GM12878 (cell line): ENCODE measurements around the gene ART3. TPM values are rescaled to one million over a fixed set of nuclear protein-coding genes. Genes with fewer than 3 reads are reported as not detected.

Experiments used
- CBFB ChIP-seq: IDR thresholded peaks from 2 replicates; pipeline ENCODE4 v1.6.1; 2016; ENCODE audit warnings: antibody characterized with exemption, low read depth
- CHD1 ChIP-seq: IDR thresholded peaks from 2 replicates; pipeline ENCODE4 v1.6.1; 2012; ENCODE audit warnings: low read depth, low read length, improper control_type of control experiment
- CHD4 ChIP-seq: fragments of 200-600 bp; sonication (generic); IDR thresholded peaks from 2 replicates; pipeline ENCODE4 v1.6.1; 2016; ENCODE audit warnings: mild to moderate bottlenecking
- E2F8 ChIP-seq: fragments of 450-650 bp; IDR thresholded peaks from 2 replicates; pipeline ENCODE4 v1.6.1; 2018; ENCODE audit warnings: mild to moderate bottlenecking, low read depth, moderate library complexity; ENCODE audit not compliant: partially characterized antibody
- EP300 ChIP-seq, 2 experiments: fragments of 150-350 bp in 1 of 2; IDR thresholded peaks; 2 replicates each; pipeline ENCODE4 v1.6.1; 2011 to 2012; ENCODE audit warnings: low read depth in 2 of 2, low read length in 2 of 2, borderline replicate concordance in 1 of 2, improper control_type of control experiment in 1 of 2, inconsistent platforms in 1 of 2; ENCODE audit not compliant: control insufficient read depth in 1 of 2
- ESRRA ChIP-seq: IDR thresholded peaks from 2 replicates; pipeline ENCODE4 v1.6.1; 2012; ENCODE audit warnings: mild to moderate bottlenecking, low read length, improper control_type of control experiment
- JUND ChIP-seq: IDR thresholded peaks from 2 replicates; pipeline ENCODE4 v1.6.1; 2012; ENCODE audit warnings: low read depth, mild to moderate bottlenecking, low read length, improper control_type of control experiment, moderate library complexity
- KDM1A ChIP-seq: fragments of 200-600 bp; sonication (generic); IDR thresholded peaks from 2 replicates; pipeline ENCODE4 v1.6.1; 2016; ENCODE audit warnings: borderline replicate concordance
- MEF2B ChIP-seq: fragments of 450-650 bp; IDR thresholded peaks from 2 replicates; pipeline ENCODE4 v1.6.1; 2018; ENCODE audit warnings: mild to moderate bottlenecking, moderate library complexity; ENCODE audit not compliant: partially characterized antibody, poor library complexity, severe bottlenecking
- MTA2 ChIP-seq: fragments of 450-650 bp; IDR thresholded peaks from 2 replicates; pipeline ENCODE4 v1.6.1; 2016; ENCODE audit warnings: low read depth, mild to moderate bottlenecking, moderate library complexity
- MTA3 ChIP-seq: IDR thresholded peaks from 2 replicates; pipeline ENCODE4 v1.6.1; 2012; ENCODE audit warnings: low read length, inconsistent platforms, borderline replicate concordance
- NBN ChIP-seq: fragments of 450-650 bp; IDR thresholded peaks from 2 replicates; pipeline ENCODE4 v1.6.1; 2016
- NFIC ChIP-seq: IDR thresholded peaks from 2 replicates; pipeline ENCODE4 v1.6.1; 2012; ENCODE audit warnings: low read depth, mild to moderate bottlenecking, inconsistent platforms, low read length, moderate library complexity
- NKRF ChIP-seq: fragments of 450-650 bp; conservative IDR thresholded peaks from 2 replicates; pipeline ENCODE4 v1.6.1; 2017; ENCODE audit warnings: mild to moderate bottlenecking, moderate library complexity
- RB1 ChIP-seq: fragments of 450-650 bp; formaldehyde crosslinking; IDR thresholded peaks from 2 replicates; pipeline ENCODE4 v1.6.1; 2017; ENCODE audit warnings: mild to moderate bottlenecking, borderline replicate concordance
- RCOR1 ChIP-seq: conservative IDR thresholded peaks from 2 replicates; pipeline ENCODE4 v1.6.1; 2012; ENCODE audit warnings: low read depth, low read length, improper control_type of control experiment
- RUNX3 ChIP-seq: IDR thresholded peaks from 2 replicates; pipeline ENCODE4 v1.6.1; 2012; ENCODE audit warnings: low read length, inconsistent platforms
- SMAD1 ChIP-seq: fragments of 450-650 bp; IDR thresholded peaks from 2 replicates; pipeline ENCODE4 v1.6.1; 2018; ENCODE audit warnings: mild to moderate bottlenecking, low read depth; ENCODE audit not compliant: partially characterized antibody
- SMARCA5 ChIP-seq: fragments of 450-650 bp; IDR thresholded peaks from 2 replicates; pipeline ENCODE4 v1.6.1; 2017; ENCODE audit warnings: mild to moderate bottlenecking
- STAT3 ChIP-seq: IDR thresholded peaks from 2 replicates; pipeline ENCODE4 v1.6.1; 2011; ENCODE audit warnings: low read depth, low read length, improper control_type of control experiment
- TAF1 ChIP-seq: IDR thresholded peaks from 2 replicates; pipeline ENCODE4 v1.6.1; 2011; ENCODE audit warnings: mild to moderate bottlenecking, low read depth, low read length, borderline replicate concordance
- TCF3 ChIP-seq: IDR thresholded peaks from 2 replicates; pipeline ENCODE4 v1.6.1; 2012; ENCODE audit warnings: low read depth, mild to moderate bottlenecking, low read length, borderline replicate concordance; ENCODE audit not compliant: insufficient read depth
- ZZZ3 ChIP-seq: IDR thresholded peaks from 2 replicates; pipeline ENCODE4 v1.6.1; 2011; ENCODE audit warnings: low read depth; ENCODE audit not compliant: control insufficient read depth, insufficient read length
- polyA plus RNA-seq, 11 experiments: library from polyadenylated mRNA; depleted of rRNA in 4 of 11; unstranded in 6 of 11; stranded (reverse) in 5 of 11; fragments of >200 nt; fragmentation: Nextera tagmentation in 4 of 11; fragmentation: Illumina TruSeq in 1 of 11; extraction: Ambion mirVana in 4 of 11; extraction: Trizol in 1 of 11; gene quantifications; 1 replicate in 1 of 11; 2 replicates in 10 of 11; pipeline versions ENCODE4 v1.2.1 to v1.2.3, GENCODE V29; 2011 to 2016; ENCODE audit warnings: inconsistent platforms in 2 of 11, missing spikeins in 2 of 11, low read depth in 1 of 11
- total RNA-seq, 4 experiments: library from RNA; depleted of rRNA in 3 of 4; stranded (reverse); fragments of >200 nt in 3 of 4; fragmentation: Illumina TruSeq in 1 of 4; extraction: Trizol in 1 of 4; gene quantifications; 2 replicates each; pipeline versions ENCODE4 v1.2.1 to v1.2.3, GENCODE V29; 2013 to 2021

The ART3 gene
- total and polyA plus RNA-seq, 10 of the 15 experiments (the other 5 are each of a cell fraction or from before 2014, with no cell fraction given), result 0.18 to 0.50 (median 0.26) TPM; not detected in 6

- TF ChIP-seq MTA2, result no peak; the same call in 1 of the 2 replicates
- peak; percentile 46 for TF ChIP-seq MEF2B
- peak; percentile 80 for TF ChIP-seq CBFB
- TF ChIP-seq E2F8, result peak; percentile 73
- peak; percentile 96; the same call in 1 of the 2 replicates for TF ChIP-seq RB1
- no peak for TF ChIP-seq CHD4
- no peak for TF ChIP-seq KDM1A
- peak; percentile 96 for TF ChIP-seq TAF1
- TF ChIP-seq RCOR1, result no peak; the same call in 1 of the 2 replicates
- peak; percentile 51 for TF ChIP-seq SMAD1
- no peak for TF ChIP-seq ESRRA
- peak; percentile 49; the same call in 1 of the 2 replicates for TF ChIP-seq TCF3
- TF ChIP-seq RUNX3, result peak; percentile 79
- no peak; the same call in 1 of the 2 replicates for TF ChIP-seq NFIC
- TF ChIP-seq NBN, result peak; percentile 91
- 0 out of 4 replicates have a peak, but pooled peaks of 1 of the 2 experiments have one; percentile 37 for TF ChIP-seq EP300 (IDR thresholded peaks at IDR 0.05; ENCODE audit: borderline replicate concordance in 1 of 2, control insufficient read depth in 1 of 2, low read depth in 2 of 2, low read length in 2 of 2)
- TF ChIP-seq ZZZ3, result no peak
- TF ChIP-seq NKRF, result peak; percentile 65
- peak; percentile 91 for TF ChIP-seq SMARCA5
- TF ChIP-seq STAT3, result no peak
- TF ChIP-seq CHD1, result no peak
- 0 out of 2 replicates have a peak, but pooled peaks have one; percentile 6 for TF ChIP-seq JUND
- TF ChIP-seq MTA3, result no peak; the same call in 1 of the 2 replicates
Observed at GRCh38 chr4:76148142-76148865, 73.8 kb downstream of the ART3 start, which contains the start of gene NUP54 (continued).
